ENCODE results near the gene BMP2K.
A peak's percentile ranks its signal among the peaks of the same experiment; 100 is the strongest.

GRCh38 chr4:78776079-78776728 lies at the start of gene BMP2K:
- peak in 2 of 6 experiments; percentile 12 to 31 for TF ChIP-seq CTCF (IDR thresholded peaks at IDR 0.05)
- TF ChIP-seq POLR2AphosphoS5 (IDR thresholded peaks at IDR 0.05) = peak; percentile 46 to 63
- no peak for TF ChIP-seq EP300 (IDR thresholded peaks at IDR 0.05)
